ENCODE results near the gene MRPL37. TPM values are rescaled to one million over a fixed set of nuclear protein-coding genes. Genes with fewer than 3 reads are reported as not detected.

MRPL37 gene
- polyA plus RNA-seq, 1 of the 3 experiments (the other 2 are of a cell fraction), result 11.3 TPM

DNA sequence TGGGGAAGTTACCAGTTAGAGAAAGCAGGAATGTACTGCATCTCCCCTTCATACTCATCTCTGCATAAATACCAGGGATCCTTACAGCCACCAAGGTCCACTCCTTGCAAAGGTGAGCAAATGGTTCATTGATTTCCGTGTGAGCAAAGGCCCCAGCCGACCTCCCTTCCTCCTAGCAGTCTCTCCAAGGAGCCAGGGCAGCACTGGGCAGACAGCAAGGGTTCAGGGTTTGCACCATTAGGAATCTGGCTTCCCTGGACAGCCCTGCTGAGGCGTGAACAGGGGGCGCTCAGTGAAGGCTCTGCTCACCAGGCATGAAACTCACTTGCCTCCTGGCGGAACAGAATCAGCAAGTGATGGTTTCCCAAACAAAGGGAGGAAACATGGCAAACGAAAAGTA lies 65.7 kb downstream of the MRPL37 start:
- H3K79me2 ChIP-seq (ENCODE audit: insufficient read depth), result no peaks in the 10 kb centered on the region
- WGBS (ENCODE audit: low lambda C conversion rate), result 100% methylated on average over 5 of the region's 6 CpGs
- DNase-seq, result no peak
- H3K4me3 ChIP-seq (ENCODE audit: low read depth in 2 of 2, low read length in 1 of 2), result no peak overlapping the region
- H3K9me3 ChIP-seq, result no peaks in the 10 kb centered on the region
- H3K9me2 ChIP-seq, result no peaks in the 10 kb centered on the region
- H3K27ac ChIP-seq (ENCODE audit: low read depth in 2 of 2, low read length in 1 of 2), result no peak overlapping the region
- no peak overlapping the region for H3K4me2 ChIP-seq
- ChIA-PET CTCF (interaction anchor here (1.0 kb wide), 1 partner anchor 233 kb away, joined by 3 read pairs; no protein-coding TSS in a partner anchor), POLR2A (no interaction called here)
- no peak overlapping the region for H3K9ac ChIP-seq
- TF ChIP-seq GATA2 (CRISPR knock-in tag; IDR thresholded peaks at IDR 0.05), result no peak
- TF ChIP-seq TAF1 (IDR thresholded peaks at IDR 0.05; ENCODE audit: borderline replicate concordance, low read depth, low read length), result no peak
- no peak for TF ChIP-seq YY1 (IDR thresholded peaks at IDR 0.05; ENCODE audit: low read depth)
- TF ChIP-seq CHD2 (IDR thresholded peaks at IDR 0.05; ENCODE audit: low read length, partially characterized antibody), result no peak
- TF ChIP-seq NFIC (IDR thresholded peaks at IDR 0.05; ENCODE audit: borderline replicate concordance), result no peak
- no peak for TF ChIP-seq SMC3 (IDR thresholded peaks at IDR 0.05; ENCODE audit: low read depth, low read length)
- no peak for TF ChIP-seq ELF1 (IDR thresholded peaks at IDR 0.05)
- no peak for TF ChIP-seq GABPA (IDR thresholded peaks at IDR 0.05; ENCODE audit: low read depth)
- TF ChIP-seq, protein P1, sequence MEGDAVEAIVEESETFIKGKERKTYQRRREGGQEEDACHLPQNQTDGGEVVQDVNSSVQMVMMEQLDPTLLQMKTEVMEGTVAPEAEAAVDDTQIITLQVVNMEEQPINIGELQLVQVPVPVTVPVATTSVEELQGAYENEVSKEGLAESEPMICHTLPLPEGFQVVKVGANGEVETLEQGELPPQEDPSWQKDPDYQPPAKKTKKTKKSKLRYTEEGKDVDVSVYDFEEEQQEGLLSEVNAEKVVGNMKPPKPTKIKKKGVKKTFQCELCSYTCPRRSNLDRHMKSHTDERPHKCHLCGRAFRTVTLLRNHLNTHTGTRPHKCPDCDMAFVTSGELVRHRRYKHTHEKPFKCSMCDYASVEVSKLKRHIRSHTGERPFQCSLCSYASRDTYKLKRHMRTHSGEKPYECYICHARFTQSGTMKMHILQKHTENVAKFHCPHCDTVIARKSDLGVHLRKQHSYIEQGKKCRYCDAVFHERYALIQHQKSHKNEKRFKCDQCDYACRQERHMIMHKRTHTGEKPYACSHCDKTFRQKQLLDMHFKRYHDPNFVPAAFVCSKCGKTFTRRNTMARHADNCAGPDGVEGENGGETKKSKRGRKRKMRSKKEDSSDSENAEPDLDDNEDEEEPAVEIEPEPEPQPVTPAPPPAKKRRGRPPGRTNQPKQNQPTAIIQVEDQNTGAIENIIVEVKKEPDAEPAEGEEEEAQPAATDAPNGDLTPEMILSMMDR (IDR thresholded peaks at IDR 0.05), result no peak
- no peak for TF ChIP-seq POLR2AphosphoS5 (IDR thresholded peaks at IDR 0.05; ENCODE audit: low read depth, low read length)
- H3K36me3 ChIP-seq (replicated peaks in 1 of 2; ENCODE audit: control insufficient read depth in 1 of 2, insufficient read depth in 2 of 2, low read length in 1 of 2), result peaks cover 0 to 2% of the 10 kb centered on the region in 2 experiments
- no peaks in the 10 kb centered on the region for H3K27me3 ChIP-seq (ENCODE audit: insufficient read depth)
- H2AFZ ChIP-seq (ENCODE audit: low read depth), result no peak overlapping the region
- H4K20me1 ChIP-seq (ENCODE audit: insufficient read depth), result peaks cover 4% of the 10 kb centered on the region; the same call in 1 of the 2 replicates
- H3K4me1 ChIP-seq (ENCODE audit: control insufficient read depth in 1 of 2, insufficient read depth in 2 of 2, low read depth in 1 of 2, low read length in 1 of 2), result peaks cover 0 to 18% of the 10 kb centered on the region in 2 experiments; a peak in 1 of 4 replicates
- H3F3A ChIP-seq (replicated peaks; ENCODE audit: insufficient read depth), result no peaks in the 10 kb centered on the region

DNA sequence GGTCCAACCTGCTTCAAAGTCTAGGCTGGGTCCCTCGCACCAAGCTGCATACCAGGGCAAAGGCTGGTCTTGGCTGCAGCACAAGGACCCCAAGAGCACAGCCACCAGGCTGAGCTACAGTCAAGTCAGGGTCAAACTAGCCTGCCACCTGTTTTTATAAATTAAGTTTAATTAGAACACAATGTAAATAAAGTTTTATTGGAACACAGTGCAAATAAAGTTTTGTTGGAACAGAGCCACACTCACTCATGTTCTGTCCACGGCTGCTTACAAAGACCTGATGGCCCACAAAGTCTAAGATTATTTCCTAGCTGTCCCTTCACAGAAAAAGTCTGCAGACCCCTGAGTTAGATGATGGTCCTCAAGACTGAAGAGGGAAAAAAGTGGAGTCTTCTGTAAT lies 66.2 kb downstream of the MRPL37 start:
- Histone ChIP-seq H4K20me1 (ENCODE audit: insufficient read depth) (peaks cover 4% of the 10 kb centered on the region; the same call in 1 of the 2 replicates), H3F3A (replicated peaks; ENCODE audit: insufficient read depth) (no peaks in the 10 kb centered on the region), H3K9me2 (no peaks in the 10 kb centered on the region), H3K9me3 (no peaks in the 10 kb centered on the region), H3K27ac (ENCODE audit: low read depth in 2 of 2, low read length in 1 of 2) (no peak overlapping the region; a peak in 1 of 4 replicates), H3K36me3 (replicated peaks in 1 of 2; ENCODE audit: control insufficient read depth in 1 of 2, insufficient read depth in 2 of 2, low read length in 1 of 2) (peaks cover 0 to 2% of the 10 kb centered on the region in 2 experiments), H3K9ac (no peak overlapping the region), H3K4me2 (no peak overlapping the region), H3K4me3 (ENCODE audit: low read depth in 2 of 2, low read length in 1 of 2) (no peak overlapping the region), H2AFZ (ENCODE audit: low read depth) (no peak overlapping the region), H3K79me2 (ENCODE audit: insufficient read depth) (no peaks in the 10 kb centered on the region), H3K4me1 (ENCODE audit: control insufficient read depth in 1 of 2, insufficient read depth in 2 of 2, low read depth in 1 of 2, low read length in 1 of 2) (peaks cover 0 to 13% of the 10 kb centered on the region in 2 experiments; a peak in 1 of 4 replicates), H3K27me3 (ENCODE audit: insufficient read depth) (no peaks in the 10 kb centered on the region)
- ChIA-PET CTCF (interaction anchor here (1.0 kb wide), 1 partner anchor 233 kb away, joined by 3 read pairs; no protein-coding TSS in a partner anchor), POLR2A (no interaction called here)
- WGBS (ENCODE audit: low lambda C conversion rate), result 97% methylated on average over 2 of the region's 2 CpGs
- no peak for DNase-seq
- no peak for TF ChIP-seq GABPA (IDR thresholded peaks at IDR 0.05; ENCODE audit: low read depth)
- no peak for TF ChIP-seq ELF1 (IDR thresholded peaks at IDR 0.05)
- TF ChIP-seq FOXM1 (IDR thresholded peaks at IDR 0.05; ENCODE audit: low read depth), result no peak
- no peak for TF ChIP-seq SMC3 (IDR thresholded peaks at IDR 0.05; ENCODE audit: low read depth, low read length)
- no peak for TF ChIP-seq FOSL2 (IDR thresholded peaks at IDR 0.05; ENCODE audit: borderline replicate concordance, low read depth)
- no peak for TF ChIP-seq NFIC (IDR thresholded peaks at IDR 0.05; ENCODE audit: borderline replicate concordance)
- no peak for TF ChIP-seq FOXJ3 (CRISPR knock-in tag; IDR thresholded peaks at IDR 0.05)
- TF ChIP-seq, protein P2, sequence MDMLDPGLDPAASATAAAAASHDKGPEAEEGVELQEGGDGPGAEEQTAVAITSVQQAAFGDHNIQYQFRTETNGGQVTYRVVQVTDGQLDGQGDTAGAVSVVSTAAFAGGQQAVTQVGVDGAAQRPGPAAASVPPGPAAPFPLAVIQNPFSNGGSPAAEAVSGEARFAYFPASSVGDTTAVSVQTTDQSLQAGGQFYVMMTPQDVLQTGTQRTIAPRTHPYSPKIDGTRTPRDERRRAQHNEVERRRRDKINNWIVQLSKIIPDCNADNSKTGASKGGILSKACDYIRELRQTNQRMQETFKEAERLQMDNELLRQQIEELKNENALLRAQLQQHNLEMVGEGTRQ (IDR thresholded peaks at IDR 0.05; ENCODE audit: borderline replicate concordance, low read depth, low read length), result no peak
- TF ChIP-seq, protein P3, sequence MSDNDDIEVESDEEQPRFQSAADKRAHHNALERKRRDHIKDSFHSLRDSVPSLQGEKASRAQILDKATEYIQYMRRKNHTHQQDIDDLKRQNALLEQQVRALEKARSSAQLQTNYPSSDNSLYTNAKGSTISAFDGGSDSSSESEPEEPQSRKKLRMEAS (IDR thresholded peaks at IDR 0.05; ENCODE audit: low read depth), result no peak
- TF ChIP-seq, protein P4, sequence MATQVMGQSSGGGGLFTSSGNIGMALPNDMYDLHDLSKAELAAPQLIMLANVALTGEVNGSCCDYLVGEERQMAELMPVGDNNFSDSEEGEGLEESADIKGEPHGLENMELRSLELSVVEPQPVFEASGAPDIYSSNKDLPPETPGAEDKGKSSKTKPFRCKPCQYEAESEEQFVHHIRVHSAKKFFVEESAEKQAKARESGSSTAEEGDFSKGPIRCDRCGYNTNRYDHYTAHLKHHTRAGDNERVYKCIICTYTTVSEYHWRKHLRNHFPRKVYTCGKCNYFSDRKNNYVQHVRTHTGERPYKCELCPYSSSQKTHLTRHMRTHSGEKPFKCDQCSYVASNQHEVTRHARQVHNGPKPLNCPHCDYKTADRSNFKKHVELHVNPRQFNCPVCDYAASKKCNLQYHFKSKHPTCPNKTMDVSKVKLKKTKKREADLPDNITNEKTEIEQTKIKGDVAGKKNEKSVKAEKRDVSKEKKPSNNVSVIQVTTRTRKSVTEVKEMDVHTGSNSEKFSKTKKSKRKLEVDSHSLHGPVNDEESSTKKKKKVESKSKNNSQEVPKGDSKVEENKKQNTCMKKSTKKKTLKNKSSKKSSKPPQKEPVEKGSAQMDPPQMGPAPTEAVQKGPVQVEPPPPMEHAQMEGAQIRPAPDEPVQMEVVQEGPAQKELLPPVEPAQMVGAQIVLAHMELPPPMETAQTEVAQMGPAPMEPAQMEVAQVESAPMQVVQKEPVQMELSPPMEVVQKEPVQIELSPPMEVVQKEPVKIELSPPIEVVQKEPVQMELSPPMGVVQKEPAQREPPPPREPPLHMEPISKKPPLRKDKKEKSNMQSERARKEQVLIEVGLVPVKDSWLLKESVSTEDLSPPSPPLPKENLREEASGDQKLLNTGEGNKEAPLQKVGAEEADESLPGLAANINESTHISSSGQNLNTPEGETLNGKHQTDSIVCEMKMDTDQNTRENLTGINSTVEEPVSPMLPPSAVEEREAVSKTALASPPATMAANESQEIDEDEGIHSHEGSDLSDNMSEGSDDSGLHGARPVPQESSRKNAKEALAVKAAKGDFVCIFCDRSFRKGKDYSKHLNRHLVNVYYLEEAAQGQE (IDR thresholded peaks at IDR 0.05; ENCODE audit: low read depth, low read length), result no peak
- no peak for TF ChIP-seq TAF1 (IDR thresholded peaks at IDR 0.05; ENCODE audit: borderline replicate concordance, low read depth, low read length)
- TF ChIP-seq, protein P5, sequence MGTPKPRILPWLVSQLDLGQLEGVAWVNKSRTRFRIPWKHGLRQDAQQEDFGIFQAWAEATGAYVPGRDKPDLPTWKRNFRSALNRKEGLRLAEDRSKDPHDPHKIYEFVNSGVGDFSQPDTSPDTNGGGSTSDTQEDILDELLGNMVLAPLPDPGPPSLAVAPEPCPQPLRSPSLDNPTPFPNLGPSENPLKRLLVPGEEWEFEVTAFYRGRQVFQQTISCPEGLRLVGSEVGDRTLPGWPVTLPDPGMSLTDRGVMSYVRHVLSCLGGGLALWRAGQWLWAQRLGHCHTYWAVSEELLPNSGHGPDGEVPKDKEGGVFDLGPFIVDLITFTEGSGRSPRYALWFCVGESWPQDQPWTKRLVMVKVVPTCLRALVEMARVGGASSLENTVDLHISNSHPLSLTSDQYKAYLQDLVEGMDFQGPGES (IDR thresholded peaks at IDR 0.05; ENCODE audit: low read depth, low read length), result no peak
- TF ChIP-seq RFX5 (IDR thresholded peaks at IDR 0.05; ENCODE audit: low read length), result no peak
- no peak for TF ChIP-seq NRF1 (IDR thresholded peaks at IDR 0.05; ENCODE audit: low read depth, low read length)
- no peak for TF ChIP-seq MXI1 (IDR thresholded peaks at IDR 0.05; ENCODE audit: low read depth, low read length)
- TF ChIP-seq YY1 (IDR thresholded peaks at IDR 0.05; ENCODE audit: low read depth), result no peak

All from SK-N-SH (cell line).